Stimulated activated CD8-positive, alpha-beta memory T cell treated with anti-CD3 and anti-CD28 coated beads, Interleukin-12 subunit alpha, Interleukin-12 subunit beta, amount 100 ng/mL, for 24 hours (primary cell): ENCODE measurements around the gene CNNM2.

Experiments used
- DNase-seq: peaks from one replicate; pipeline ENCODE4 v3.0.0-alpha.2; 2020; ENCODE audit errors: extremely low read depth

The CNNM2 gene

DNA sequence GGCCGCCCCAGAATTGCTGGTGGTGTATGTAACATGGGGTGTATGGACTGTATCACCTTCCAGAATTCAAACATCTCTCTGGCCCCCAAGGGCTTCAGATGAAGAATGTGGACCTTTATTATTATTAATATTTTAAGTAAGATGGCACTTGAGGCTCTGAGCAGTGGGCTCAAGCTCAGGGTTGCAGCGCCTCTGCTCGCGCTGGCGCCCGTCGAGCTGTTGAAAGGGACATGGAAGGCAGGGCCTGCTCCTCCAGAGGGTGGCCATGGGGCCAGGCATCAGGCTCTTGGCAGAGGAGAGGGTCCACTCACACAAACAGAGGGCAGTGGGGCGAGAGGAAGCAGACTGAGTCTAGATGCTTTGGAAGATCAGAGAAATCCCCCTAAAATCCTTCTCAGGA, 154.8 kb downstream of the CNNM2 start:
- no peak for DNase-seq

DNA sequence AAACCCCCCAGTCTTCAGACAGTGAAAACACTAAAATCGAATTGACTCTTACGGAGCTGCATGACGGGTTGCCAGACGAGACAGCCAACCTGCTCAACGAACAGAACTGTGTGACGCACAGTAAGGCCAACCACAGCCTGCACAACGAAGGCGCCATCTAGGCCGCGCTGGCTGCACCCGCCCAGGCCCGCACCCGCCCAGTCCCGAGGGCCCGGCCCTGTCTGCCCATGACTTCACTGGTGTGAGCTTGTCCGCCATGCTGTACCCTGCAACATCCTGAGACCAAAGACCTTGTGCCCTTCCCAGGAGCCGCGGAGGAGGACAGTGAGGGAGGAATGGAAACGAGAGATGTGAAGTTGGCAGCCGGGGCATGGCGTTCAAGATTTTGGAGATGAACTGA, 158.9 kb downstream of the CNNM2 start:
- DNase-seq, result no peak

DNA sequence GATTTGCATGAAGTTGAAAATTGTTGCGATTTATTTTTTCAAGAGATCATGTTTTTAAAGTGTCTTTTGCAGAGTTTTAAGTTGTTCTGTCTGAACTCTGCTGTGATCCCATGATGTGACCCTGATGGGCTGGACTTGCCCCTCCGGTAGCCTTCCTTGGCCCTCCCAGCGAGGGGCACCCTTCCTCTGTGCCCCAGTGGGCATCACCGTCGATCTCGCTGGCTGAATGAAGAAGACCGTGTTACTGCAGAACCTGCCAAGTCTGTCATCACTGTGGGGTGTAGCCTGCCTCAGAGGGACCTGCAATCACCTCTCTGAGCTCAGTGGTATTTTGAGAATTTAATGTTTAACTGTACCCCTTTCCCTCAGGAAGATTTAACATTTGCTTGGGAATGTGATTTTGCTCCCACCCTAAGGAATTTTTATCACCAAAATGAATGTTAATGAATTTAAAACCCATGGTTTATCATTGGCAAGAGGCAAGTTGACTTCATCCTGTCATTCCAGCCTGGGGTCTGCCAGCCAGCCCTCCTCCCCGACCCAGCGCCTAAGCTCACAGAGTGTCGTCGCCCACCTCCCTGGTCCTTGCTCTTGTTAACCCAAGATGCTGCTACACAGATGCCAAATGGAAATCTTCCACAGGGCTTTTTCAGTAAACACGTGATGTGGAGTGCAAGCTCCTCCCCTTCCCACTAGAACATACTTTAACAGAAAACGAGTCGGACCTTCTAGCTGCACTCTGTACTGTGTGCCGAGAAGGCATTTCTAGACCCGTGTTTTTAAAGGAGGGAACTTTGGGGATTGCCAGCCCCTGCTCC, 159.6 kb downstream of the CNNM2 start:
- DNase-seq, result no peak

DNA sequence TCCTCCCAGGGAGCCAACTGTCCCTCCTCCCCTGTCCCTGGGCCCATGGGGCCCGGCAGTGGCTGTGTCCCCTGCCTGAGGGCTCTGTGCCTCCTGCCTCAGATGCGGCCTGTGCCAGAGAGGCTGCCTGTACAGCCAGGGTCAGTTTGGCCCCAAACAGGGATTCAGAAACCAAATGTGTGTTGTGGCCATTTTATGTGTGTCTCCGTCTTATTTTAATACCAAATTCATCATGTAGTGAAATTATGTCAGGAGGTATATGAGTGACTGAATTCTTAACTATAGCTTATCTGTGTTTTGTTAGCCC, 160.2 kb downstream of the CNNM2 start:
- DNase-seq, result no peak

DNA sequence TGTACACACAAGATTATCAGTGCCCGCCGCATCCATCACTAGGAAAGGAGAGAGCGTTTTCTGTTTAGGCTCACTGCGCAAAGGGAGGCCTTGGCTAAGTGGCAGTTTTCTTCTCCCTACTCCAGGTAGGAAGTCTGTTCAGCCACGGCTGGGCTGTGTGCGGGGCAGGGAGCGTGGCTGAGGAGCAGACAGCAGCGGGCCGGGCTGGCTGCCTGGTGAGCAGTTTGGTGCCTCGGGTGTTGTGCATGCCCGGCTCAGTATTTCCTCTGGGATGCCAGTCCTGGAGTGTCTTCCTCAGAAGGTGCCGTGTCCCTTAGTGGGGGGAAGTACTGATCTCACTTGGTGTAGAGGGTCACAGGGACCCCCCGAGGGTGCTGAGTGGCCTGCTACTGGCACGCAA, 160.6 kb downstream of the CNNM2 start:
- no peak for DNase-seq

DNA sequence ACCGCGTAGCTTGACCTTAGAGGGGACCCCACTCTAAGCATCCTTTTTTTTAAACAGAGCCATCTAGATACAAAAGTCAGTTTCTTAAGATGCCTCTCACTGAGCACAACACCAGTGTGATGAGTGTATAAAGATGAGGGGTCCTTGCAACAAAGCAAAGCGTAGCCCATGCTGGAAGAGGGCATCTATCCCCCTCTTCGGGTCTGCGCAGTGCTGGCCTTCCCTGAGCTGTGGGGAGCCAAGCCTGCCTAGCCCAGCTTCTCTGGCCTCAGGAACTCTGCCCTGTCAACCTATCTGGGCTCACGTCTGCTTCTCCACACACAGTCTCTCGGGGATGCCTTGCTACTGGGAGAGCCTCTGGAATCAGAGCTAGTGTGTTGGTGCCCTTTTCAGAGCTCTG, 161.0 kb downstream of the CNNM2 start:
- no peak for DNase-seq

DNA sequence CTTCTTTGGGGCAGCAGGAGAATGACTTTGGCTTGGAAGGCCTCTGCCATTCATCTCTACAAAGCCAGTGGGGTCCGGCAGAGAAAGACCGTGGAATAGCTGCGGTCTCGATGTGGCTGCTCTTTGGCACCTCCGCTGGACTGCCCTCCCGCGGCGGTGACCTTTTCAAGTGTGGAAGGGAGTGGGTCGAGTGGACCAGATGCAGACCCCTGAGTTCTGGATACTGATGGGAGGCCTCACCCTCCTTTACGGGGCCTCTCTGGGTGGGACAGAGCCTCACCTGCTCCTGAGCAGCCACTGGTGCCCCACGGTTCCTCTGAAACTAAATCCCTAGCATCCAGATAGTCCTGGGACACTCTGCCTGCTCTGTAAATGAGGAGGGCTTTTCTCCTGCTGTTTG, 161.9 kb downstream of the CNNM2 start:
- no peak for DNase-seq

DNA sequence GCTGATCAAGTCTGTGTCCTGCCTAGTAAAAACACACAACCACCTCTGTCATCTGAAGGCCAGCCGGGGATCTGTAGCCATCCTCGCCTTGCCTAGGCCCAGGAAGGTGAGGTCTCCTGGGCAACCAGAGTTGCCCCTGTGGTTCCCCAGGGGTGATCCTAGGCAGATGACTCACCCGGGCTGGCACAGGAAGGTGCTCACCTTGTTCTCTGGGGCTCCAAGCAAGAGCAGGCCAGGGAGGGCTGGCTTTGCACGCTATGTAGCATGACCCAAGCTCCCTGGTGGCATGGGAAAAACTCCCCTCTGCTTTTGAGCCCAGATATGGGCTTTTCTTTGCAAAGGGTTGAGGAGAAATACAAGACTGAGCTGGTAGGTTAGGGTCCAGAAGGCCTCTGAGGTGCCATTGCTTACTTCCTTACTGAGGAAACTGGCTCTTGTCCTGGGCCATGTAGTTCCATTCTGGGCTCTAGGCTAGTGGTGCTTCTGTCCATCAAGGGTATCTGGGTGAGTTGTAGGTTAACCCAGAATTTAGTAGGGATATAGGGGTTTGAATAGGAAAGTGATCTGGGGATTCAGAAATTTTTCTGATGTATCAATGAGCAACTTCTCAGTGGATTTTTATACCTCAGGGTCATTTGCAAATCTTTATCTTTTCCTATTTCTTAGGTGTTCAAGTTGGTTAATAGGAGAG, 162.9 kb downstream of the CNNM2 start:
- DNase-seq, result no peak

DNA sequence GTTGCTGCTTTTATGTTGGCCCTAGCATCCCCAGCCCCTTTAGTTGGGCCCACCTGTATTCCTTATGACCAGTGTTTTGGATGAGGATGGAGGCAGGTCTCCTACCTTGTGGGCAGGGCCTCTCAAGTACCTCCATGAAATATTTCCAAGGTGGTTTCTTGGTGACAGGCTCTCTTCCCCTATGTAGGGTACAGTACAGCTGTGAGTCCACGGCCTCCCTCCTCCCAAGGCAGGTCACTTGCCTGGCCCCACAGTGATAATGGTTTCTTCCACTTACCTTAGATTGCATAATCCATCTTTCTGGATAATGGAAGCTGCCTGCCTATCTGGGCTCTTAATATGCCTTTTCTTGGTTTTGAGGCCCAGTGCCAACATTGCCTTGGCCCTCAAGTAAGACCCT, 164.6 kb downstream of the CNNM2 start:
- DNase-seq, result no peak

DNA sequence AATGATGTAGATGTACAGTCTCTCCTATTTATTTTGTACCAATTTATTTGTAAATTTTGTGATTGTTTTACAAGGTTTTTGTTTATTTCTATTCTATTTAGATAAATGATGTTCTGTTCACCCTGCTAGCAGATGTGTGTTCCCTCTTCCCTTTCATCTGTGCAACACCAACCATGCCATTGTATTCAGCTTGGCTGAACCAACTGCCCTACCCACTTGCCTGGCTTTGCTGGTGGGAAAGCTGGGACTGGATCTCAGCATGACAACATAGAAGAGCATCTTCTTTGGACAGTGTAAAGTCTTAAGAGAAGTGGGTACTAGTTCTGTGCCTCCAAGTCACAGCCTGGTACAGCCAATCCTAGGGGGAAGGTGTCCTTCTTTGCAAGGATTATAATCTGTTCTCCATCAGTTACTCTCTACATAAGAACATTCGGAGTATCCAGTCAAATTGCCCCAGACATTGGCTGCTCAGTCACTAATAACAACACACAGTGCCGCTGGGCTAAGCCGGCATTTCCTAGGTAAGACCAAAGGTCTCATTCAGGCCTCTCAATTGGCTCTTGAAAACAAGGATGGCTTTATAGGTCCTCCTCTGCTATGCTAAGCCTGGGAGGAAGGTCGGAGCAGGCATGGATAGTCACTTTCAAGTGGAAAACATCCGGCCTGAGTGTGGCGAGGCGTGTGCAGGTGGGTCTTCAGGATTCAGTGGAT, 165.3 kb downstream of the CNNM2 start:
- DNase-seq, result no peak

DNA sequence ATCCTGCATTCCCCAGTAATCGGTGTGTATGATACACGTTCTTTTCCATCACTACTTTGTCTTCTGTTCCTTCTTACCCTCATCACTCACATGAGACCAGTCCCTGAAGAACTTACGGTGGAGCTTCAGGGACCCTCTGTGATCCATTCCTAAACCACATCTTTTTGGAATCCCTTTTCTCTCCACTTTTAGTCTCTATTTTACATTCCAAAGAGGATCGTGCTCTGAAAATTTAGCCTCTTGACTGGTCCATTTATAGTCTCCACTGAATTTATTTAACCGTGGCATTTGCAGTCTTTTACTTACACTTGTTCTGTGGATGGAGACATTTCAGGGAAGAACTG, 165.9 kb downstream of the CNNM2 start:
- DNase-seq, result no peak

DNA sequence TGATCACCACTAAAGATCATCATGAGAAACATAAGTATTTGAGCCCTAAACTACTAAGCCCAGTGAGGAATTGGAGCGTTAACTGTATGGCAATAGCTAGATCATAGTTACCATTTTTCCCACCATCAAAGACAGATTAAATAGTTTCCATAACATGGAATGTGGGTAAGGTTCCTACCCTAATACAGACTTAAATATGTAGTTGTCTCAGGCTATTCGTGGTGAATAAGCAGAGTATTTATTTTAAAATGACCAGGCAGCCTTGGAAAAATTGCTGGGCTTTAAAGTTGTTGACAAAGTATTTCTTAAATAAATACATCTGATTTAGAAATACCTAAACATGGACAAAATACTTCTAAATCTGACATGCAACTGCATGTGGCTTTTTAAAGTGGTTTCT, 168.2 kb downstream of the CNNM2 start:
- DNase-seq, result no peak

DNA sequence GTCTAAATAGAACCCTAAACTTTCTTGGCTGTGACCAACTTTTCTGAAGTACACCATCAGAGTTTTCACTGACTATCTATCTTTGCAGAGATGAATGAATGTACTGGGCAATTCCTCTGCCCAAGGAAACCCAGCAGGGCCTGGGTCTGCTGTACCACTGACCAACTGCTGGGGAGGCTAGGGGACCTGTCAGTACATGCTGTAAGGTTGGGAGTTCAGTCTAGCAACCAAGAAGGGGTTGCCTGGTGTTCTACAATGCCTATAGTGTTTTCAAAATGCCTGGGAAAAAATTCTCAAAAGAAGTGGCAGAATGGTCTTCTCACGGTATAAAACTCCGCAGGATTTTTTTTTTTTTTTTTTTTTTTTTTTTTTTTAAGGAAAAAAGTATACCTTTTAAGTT, 168.7 kb downstream of the CNNM2 start:
- DNase-seq, result no peak

DNA sequence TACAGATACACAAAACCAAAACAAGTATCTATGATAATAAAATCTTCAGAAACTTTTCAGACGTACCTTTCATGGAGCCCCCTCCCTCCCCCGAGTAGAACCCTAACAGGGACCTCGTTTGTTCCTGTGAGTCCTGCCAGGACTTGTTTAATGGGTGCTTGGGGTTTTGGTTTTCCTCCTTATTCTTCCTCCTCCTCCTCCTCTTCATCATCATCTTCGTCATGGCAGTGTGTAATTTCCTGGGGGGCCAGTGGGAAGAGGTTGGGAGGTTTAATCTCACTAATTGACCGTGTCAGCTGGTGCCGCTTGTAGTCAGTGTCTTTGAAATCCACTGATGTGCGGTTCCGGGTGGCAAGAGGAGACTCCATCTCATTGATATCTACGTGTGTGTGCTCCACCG, 171.4 kb downstream of the CNNM2 start:
- no peak for DNase-seq

DNA sequence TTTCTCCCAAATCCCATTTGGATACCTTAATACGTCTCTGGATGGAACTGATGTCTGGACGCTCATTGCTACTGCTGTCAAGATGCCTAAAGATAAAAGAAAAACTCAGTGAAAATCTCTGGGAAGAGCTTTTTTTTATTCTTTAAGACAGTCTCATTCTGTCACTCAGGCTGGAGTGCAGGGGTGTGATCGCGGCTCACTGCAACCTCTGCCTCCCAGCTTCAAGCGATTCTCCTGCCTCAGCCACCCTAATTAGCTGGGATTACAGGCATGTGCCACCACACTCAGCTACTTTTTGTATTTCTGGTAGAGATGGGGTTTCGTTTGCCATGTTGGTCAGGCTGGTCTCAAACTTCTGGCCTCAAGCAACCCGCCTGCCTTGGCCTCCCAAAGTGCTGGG, 172.8 kb downstream of the CNNM2 start:
- DNase-seq, result no peak

DNA sequence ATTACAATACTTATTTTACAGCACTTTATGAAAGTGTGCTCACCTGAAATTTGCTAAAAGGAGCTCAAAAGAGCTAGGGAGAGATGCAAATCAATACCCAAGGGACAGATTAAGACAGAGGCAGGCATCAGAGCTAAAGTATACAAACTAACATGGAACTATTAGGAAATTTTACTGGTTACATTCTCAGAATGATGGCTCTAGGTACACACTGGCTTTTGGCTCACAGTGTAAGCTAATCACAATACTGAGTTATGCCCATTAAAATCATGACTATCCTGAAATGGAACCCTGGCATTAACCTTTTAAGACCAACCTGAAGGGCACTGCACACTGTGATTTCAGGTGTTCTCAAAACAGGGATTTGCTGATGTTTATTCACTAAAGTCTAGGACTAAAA, 176.9 kb downstream of the CNNM2 start:
- no peak for DNase-seq

DNA sequence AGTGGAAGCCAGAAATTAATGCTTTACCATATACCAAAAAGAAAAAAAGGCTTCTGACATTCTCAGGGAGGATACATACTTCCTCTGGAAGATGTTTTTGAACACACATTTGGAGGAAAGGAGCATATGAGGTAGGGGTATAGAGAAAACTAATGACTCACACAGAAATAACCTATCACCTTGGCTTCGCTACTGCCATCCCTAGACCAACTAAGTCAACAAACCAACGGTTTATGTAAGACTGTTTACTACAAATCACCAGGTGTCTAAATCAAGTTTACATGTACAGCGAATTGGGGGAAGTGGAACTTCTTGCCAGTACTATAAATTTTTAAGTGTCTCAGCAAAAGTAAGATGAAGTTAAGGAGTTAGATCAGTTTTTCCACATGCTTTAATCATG, 178.0 kb downstream of the CNNM2 start:
- DNase-seq, result no peak

DNA sequence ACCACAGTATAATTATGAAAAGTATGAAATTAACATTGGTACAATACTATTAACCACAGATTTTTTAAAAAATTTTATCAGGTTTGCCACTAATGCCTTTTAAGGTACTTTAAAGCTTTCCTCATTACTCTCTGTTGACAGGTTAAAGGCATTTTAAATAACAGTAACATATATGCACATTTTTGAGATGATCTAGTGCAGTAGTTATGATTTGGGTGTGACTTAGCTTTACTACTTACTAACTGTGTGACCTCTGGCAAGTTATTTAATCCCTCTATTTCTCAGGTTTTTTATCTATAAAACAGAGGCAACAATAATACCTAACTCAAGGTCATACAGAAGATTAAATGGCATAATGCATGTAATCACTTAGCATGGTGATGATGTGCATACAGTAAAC, 180.1 kb downstream of the CNNM2 start:
- no peak for DNase-seq

DNA sequence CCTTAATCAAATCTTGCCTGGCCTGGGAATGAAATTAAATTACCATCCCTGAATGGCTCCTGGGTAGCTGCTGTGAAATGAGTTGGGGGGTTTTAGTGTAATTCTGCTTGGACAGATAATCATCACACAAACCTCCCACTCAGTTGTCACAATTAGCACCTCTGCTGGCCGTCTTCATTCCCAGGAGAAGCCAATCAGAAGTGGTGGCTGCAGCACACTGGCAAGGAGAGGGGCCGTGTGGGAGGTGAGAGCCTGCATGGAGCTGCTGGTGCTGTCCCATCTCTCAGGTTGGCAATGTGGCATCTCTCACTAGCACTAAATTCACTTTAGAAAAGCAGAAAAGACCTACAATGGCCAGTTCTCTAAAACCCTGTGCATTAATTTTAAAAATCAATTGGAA, 182.5 kb downstream of the CNNM2 start:
- no peak for DNase-seq

DNA sequence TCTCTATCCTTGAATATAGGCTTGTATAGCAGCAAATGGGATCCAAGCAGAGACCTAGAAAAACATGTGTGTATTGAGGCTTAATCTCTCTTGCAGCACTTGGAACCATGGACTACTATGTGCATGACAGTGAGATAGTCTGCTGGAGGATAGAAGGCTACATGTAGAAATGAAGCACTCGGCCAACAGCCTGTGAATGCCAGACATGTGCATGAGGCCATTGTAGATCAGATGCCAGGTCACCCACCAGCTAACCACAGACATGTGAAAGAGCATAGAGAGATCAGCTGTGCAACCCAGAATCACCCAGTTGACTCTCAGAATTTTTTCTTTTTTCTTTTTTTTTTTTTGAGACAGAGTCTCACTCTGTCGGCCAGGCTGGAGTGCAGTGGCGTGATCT, 184.1 kb downstream of the CNNM2 start:
- DNase-seq, result no peak

DNA sequence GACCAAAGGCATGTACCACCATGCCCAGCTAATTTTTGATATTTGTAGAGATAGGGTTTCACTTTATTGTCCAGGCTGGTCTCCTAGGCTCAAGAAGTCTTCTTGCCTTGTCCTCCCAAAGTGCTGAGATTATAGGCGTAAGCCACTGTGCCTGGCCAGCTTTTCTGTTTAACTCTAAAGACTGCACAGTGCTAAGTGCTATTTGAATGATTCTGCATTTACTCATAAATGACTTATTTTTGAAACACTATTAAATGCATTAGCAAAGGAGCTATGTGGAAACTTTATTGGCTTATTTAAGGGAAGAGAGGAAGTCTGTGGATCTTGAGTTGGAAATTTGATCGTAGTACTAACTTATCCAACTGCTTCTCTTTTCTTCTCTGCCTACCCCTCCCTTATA, 185.9 kb downstream of the CNNM2 start:
- no peak for DNase-seq

DNA sequence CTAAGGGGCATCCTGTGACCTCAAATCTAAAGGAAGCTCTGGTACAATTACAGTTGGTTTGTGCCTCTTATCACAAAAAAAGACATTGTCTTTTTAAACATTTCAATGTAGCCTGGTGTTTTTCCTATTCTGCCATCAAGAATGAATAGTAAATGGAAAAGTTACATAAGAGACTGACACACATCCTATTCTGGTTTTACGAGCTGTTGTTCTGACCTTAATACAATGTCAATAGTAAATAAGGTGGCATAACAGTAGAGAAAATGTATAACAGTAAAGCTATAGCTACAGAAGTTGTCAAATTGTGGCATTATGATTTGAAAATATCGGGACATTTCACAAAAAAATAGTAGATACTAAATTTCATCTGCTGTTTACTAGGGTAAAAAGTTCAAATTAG, 186.6 kb downstream of the CNNM2 start:
- DNase-seq, result no peak

DNA sequence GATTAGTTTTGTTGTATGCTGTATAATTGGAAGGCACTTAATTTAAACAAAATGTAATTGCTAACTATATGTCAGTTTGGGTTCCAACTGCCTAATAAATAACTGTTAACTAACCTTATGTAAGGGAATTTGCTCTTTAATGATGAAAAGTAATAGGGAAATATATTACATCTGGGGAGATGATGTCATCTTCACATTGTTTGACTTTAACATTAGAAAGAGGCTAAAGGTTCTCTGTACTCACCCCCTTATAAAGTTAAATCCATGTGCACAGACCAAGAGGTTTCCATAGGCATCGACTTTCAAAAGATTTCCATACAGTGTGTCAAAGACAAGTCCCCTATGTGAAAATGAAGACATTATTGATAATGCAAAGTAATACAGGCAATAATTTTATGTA, 187.4 kb downstream of the CNNM2 start:
- no peak for DNase-seq
